CD4-positive, alpha-beta T cell treated with Interleukin-1 beta for 1 hour (primary cell): ENCODE results near the gene GRM7.

Experiments
- DNase-seq, 2 donors: peaks; one replicate each; pipeline ENCODE4 v3.0.0-alpha.2; 2020 to 2022

The GRM7 gene

DNA sequence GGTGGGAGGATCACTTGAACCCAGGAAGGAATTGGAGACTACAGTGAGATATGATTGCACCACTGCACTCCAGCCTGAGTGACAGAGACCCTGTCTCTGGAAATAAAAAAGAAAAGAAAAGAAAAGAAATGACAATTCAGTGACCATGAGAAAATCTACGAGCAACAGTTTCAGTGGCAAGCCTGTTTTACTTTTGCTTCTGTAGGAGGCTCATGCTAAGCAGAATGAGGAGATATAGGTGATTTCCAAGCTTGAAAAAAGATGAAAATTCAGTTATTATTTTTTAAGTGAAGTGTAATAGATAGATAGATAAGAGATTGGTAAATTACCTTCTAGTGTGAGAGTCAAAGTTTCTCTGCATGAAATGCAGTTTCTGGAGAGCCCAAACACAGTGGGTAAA, 651.1 kb downstream of the GRM7 start:
- DNase-seq = no peak

DNA sequence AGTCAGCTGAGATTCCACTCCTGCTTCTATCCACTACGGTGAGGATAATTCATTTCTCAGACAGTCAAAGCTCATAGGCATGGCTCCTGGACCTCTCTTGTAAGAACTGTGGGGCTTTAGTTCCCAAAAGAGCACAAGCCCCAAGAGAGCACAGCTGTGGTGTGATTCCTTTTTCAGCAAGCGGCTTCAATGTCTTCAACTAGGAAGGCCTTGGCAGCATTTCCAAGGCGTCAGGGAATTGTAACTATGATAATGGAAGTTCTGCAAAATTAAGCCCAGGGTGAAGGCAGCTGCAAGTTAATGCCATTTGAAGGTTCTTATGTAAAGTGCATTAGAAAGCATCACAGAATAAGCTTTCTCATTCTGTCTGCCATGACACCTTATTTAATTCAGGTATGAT, 657.1 kb downstream of the GRM7 start:
- no peak for DNase-seq

DNA sequence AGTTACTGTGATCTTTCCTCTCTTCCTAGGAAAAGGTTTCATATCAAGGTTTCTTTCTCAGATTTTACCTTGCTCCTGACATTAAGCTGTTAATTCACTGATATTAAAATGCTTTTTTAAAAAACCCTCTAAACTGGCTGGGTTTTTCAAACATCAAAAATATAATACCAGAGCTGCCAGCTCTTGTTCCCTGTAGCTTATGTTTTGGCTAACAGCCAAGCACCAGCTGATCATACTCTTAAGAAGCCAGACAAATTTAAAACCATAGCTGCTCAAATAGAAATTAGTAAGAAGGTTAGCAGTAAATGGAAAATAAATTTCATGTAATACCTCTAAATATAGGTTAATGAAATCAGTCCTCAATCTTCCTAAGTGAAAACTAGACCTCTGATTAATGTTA, 657.5 kb downstream of the GRM7 start:
- no peak for DNase-seq

- DNase-seq = no peak
Measured at GRCh38 chr3:7520059-7520458, 659.1 kb downstream of the GRM7 start.

GRCh38 chr3:7520593-7520992, 659.7 kb downstream of the GRM7 start:
- DNase-seq = no peak

GRCh38 chr3:7536510-7536909, 675.6 kb downstream of the GRM7 start:
- DNase-seq = no peak

- no peak for DNase-seq
Measured at GRCh38 chr3:7536921-7537320, 676.0 kb downstream of the GRM7 start.

DNA sequence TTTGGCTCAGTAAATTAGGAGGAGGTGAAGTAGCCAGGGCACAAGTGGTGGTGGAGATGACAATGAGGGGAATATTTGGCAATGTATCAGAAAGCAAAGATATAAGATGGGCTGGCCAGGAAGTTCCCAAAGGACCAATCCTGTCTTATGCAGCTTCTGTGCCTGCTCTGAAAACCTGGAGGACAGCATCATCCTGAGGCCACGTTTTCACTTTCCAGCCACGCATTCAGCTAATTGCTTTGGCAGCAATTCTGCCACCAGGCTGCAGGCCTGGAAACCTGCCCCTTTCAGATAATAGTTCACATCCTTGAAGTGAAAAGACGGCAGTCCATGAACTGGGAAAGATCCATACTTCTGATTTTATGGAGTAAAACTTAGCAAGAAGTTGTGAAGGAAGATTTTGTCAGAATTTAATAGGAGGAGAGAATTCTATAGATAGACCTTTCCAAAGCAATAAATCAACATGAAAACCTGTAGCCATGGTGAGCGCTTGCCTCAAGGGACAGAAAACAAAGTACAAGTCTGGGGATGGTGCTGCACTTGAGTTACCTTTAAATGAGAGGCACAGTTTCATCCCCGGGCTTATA, 682.5 kb downstream of the GRM7 start:
- DNase-seq = no peak

- no peak for DNase-seq
Measured at GRCh38 chr3:7545334-7545733, 684.4 kb downstream of the GRM7 start.

- no peak for DNase-seq
Measured at GRCh38 chr3:7546253-7546652, 685.3 kb downstream of the GRM7 start.

DNA sequence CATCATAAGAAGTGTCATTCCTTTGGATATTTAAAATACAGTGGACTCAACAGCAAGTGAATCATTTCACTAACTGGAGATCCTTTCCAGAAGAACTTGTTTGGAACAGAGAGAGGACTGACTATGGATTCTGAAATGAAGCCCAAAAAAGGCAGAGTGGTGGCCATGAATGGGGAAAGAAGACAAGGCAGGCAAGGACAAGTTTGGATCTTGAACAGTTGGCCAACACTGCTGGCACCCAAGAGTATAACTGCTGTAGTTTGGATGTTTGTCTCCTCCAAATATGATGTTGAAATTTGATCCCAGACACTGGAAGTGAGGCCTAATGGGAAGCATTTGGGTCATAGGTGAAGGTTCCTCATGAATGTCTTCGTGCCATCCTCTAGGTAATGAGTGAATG, 686.9 kb downstream of the GRM7 start:
- DNase-seq = no peak

- no peak for DNase-seq
Measured at GRCh38 chr3:7562892-7563291, 702.0 kb downstream of the GRM7 start.

DNA sequence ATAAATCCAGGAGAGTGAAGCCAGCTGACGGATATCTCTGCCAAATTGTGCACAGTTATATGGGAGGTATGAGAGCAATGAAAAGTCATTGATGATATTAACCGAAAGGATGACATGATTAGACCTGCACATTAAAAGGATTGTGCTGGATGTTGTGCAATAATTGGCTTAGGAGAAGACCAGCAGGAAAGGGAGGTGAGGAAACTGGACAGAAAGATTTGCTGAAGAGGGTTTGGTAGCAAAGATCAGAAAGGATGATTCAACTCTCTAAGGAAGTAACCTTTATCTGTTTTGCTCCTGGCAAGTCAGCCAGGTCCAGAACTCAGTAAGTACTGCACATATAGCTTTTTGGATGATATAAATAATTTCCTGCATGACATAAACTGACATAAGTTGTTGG, 704.7 kb downstream of the GRM7 start:
- DNase-seq = no peak

DNA sequence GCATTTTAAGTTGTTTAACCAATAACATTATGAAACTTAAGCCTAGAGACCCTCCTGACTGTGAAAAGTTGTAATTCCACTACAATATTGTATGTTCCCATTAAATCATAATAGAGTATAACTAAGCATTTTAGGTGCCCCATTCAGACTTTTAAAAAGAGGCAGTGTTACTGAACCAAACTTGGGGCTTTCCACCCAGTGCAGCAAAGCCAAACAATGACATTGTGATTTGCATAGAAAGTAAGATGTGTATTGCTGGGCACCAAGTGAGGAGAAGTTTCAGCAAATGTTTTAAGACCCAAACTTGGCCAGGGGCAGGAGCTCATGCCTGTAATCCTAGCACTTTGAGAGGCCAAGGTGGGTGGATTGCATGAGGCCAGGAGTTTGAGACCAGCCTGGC, 706.2 kb downstream of the GRM7 start:
- DNase-seq = no peak

DNA sequence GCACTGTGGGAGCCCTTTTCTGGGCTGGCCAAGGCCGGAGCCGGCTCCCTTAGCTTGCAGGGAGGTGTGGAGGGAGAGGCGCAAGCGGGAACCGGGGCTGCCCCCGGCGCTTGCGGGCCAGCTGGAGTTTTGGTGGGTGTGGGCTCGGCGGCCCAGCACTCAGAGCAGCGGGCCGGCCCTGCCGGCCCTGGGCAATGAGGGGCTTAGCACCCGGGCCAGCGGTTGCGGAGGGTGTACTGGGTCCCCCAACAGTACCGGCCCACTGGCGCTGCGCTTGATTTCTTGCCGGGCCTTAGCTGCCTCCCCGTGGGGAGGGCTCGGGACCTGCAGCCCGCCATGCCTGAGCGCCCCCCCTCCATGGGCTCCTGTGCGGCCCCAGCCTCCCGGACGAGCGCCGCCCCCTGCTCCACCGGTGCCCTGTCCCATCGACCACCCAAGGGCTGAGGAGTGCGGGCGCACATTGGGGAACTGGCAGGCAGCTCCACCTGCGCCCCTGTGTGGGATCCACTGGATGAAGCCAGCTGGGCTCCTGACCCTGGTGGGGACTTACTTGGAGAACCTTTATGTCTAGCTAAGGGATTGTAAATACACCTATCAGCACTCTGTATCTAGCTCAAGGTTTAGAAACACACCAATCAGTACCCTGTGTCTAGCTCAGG, 707.7 kb downstream of the GRM7 start:
- DNase-seq = no peak

DNA sequence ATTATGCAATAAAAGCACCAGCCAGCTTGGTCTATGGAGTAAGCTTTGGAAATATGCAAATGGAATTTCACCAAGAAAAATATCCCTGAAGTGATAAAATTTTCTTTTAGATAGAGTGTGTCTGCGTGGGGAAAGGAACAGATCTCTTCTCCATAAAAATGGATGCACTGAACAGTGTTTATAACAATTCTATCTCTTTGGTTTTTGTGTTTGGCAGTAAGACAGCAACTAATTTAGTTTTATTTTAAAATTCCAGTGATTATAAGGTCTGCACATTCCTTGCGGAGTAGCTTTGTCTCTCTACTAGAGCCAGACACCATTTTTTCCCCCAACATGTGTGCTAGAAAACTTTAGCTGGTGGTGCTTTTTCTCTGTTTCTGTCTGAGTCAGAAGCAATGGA, 712.4 kb downstream of the GRM7 start:
- no peak for DNase-seq

GRCh38 chr3:7574435-7574834, 713.5 kb downstream of the GRM7 start:
- no peak for DNase-seq

DNA sequence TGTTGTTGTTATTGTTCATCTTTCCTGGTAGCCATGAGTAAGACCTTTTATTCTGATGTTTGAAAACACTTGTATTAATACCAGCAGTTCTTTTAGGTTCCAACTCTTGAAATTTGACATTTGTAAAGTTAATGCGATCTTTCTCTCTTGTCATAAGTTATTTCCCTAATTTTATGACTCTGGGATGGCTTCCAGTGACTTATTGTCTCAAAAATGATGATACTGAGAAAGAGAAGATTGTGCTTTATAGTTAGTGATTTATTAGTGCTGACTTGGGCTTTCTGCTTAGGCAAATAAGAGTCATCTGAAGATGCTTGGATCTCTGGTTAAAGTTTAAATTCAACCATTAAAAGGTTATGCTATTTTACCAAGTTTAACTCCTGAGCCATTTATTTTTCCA, 715.2 kb downstream of the GRM7 start:
- DNase-seq = no peak

GRCh38 chr3:7576506-7576905, 715.6 kb downstream of the GRM7 start:
- no peak for DNase-seq

DNA sequence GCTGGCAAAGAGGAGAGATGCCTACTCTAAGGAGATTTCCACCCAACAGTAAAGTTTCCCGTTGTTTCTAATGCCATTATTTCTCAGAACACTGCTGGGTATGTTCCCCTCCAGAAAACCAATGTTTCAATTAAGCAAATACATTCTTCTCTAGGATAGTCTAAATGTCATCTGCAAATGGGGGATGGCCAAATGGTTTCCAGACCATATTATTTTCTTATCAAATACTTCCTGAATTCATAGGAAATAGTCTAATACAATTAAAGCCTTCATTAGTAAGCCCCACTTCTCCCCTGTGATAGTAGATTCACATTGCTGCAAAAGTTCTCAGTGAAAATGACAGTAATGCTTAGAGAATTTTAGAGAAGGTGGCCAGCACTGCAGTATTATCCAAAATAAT, 716.6 kb downstream of the GRM7 start:
- DNase-seq = no peak

- DNase-seq = no peak
Measured at GRCh38 chr3:7581831-7582230, 720.9 kb downstream of the GRM7 start.

- no peak for DNase-seq
Measured at GRCh38 chr3:7585052-7585451, 724.1 kb downstream of the GRM7 start.

DNA sequence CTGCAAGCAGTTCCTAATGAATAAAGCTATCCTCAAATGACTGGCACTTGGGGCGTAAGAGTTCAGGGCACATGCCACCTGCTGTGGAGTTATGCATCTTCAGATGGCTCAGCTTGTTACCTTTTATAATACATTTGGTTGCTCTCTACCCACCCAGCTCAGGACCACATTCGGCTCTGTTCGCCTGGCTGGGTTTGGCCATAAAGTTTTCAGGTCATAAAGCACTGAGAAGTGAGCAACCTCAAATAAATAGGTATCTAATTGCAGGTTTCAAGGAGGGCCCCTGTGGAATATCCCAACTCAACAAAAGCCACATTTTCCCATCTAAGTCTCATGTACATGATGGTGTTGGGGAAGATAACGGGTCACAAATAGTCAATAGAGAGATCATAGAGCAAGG, 727.3 kb downstream of the GRM7 start:
- DNase-seq = no peak

GRCh38 chr3:7589526-7589925, 728.6 kb downstream of the GRM7 start:
- DNase-seq = no peak

DNA sequence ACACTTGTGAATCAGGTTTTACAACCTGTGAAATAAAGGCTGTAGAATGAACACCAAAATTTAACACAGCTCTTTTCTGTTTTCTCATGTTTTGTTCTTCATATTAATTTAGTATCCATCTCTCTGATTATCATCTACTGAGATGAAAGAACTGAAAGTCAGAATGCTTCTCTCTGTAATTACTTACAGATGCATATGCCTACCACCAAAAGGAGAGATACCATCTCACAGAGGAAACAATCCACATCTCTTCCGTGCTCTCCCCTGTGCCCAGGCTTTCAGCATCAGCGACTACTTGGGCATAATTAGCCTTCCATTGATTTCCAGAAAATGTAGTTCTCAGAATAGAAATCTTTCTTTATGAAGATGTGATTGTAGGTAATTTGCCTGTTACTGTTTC, 741.4 kb downstream of the GRM7 start:
- DNase-seq = no peak
